HG03521 (cell line): ENCODE results near the gene ARSH.
"Not testable (repeated sequence)": the region's sequence is repeated elsewhere in the genome, so short reads cannot be mapped to it uniquely, and the experiment has no call there.

Experiments used
- ATAC-seq: cut with Tn5 transposase; IDR thresholded peaks from one replicate; pipeline ENCODE4 v1.9.1; 2021; ENCODE audit warnings: mild to moderate bottlenecking, moderate library complexity; ENCODE audit not compliant: unreplicated experiment

The ARSH gene

GRCh38 chrX:3029129-3029528 lies 22.8 kb downstream of the ARSH start:
- no peak for ATAC-seq

DNA sequence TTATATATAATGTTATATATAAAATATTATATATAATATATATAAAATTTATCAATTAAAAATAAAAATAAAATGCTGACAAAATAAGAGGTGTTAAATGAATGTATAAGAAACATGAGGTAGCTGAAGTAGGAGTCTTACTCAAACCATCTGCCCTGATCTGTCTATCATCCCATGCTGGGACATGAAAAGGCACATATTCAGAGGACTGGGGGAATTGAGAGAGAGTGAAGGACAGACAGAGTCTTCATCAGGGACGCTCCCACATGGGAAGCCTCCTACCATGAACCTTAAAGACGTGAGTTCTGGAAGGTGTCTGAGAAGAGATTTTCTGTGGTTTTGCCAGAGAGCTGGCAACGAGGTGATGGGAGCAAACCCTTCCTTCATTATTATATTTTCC lies 30.9 kb downstream of the ARSH start:
- ATAC-seq: no peak

DNA sequence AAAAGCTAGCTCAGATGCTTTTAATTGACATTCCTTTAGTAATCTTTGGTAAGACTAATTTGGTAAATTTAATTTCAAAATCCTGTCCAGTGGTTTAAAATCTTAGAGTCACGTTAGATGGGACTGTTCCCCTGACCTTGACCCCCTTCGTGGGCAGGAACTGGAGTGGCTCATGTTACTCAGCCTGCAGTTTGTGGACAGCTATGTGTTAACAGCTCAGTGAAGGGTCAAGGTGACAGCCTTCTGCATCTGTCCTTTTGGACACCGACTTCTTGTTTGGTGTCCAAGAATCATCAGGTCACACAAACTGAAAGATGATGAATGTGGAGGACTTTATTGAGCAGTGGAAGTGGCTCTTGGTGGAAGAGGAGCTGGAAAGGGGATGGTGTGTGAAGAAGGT lies 37.9 kb downstream of the ARSH start:
- ATAC-seq: no peak

DNA sequence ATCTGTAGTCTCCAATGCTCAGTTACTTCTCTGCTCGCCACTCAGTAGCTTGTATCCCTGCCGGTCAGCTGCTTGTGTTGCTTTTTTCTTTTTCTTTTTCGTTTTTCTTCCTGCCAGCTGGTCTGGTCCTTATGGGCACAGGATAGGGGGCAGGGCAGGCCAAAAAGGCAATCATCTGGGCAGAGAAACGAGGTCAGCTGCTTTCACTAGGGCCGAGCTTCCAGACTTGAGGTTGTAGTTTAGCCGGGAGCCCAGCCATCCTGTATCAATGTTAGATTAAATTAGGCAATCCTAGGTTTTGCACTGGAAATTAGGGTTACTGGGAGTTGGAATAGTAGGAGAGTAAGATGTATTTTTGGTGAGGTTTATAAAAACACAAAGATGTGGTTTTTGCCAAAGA lies 38.3 kb downstream of the ARSH start:
- no peak for ATAC-seq

GRCh38 chrX:3046253-3047240 lies 40.2 kb downstream of the ARSH start:
- ATAC-seq: no peak

- not testable (repeated sequence) for ATAC-seq
Observed at GRCh38 chrX:3050523-3051175, 44.3 kb downstream of the ARSH start.

- ATAC-seq: no peak
Observed at GRCh38 chrX:3052860-3053259, 46.5 kb downstream of the ARSH start.

GRCh38 chrX:3066555-3066954 lies 60.2 kb downstream of the ARSH start:
- no peak for ATAC-seq

- no peak for ATAC-seq
Observed at GRCh38 chrX:3075959-3076358, 69.6 kb downstream of the ARSH start.

DNA sequence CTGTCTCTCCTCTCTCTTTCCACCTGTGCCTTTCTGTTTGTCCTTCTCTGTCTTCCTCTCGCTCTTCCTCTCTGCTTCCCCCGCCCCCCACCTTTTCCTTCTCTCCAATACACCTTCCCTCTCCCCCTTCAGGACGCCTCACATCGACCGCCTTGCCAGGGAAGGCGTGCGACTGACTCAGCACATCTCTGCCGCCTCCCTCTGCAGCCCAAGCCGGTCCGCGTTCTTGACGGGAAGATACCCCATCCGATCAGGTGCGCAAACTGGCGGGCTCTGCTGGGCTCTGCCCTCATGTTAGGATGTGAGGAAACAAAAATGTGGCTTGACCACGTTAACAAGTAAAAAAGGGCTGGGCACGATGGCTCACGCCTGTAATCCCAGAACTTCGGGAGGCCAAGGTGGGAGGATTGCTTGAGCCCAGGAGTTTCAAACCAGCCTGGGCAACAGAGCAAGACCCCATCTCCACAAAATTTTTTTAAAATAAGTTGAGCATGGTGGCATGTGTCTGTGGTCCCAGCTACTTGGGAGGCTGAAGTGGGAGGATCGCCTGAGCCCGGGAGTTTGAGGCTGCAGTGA lies 70.2 kb downstream of the ARSH start:
- ATAC-seq: no peak
